ENCODE measurements around the gene KBTBD6. TPM values are rescaled to one million over a fixed set of nuclear protein-coding genes. Genes with fewer than 3 reads are reported as not detected.
"Not testable (repeated sequence)": the region's sequence is repeated elsewhere in the genome, so short reads cannot be mapped to it uniquely, and the experiment has no call there.

KBTBD6 gene
- total and polyA plus RNA-seq, 2 of the 13 experiments (the other 11 are each of a cell fraction or from before 2014, with no cell fraction given): 4.4 to 12.0 TPM

GRCh38 chr13:41099986-41100385 is 32.6 kb downstream of the KBTBD6 start (continued):
- TF ChIP-seq HMGXB4 (CRISPR knock-in tag; IDR thresholded peaks at IDR 0.05; ENCODE audit: borderline replicate concordance in 1 of 2, low read depth in 1 of 2) (no peak), ZKSCAN1 (IDR thresholded peaks at IDR 0.05; ENCODE audit: low read length) (no peak), KAT2B (IDR thresholded peaks at IDR 0.05; ENCODE audit: borderline replicate concordance, low read depth, low read length) (no peak), CSRNP1 (CRISPR knock-in tag; IDR thresholded peaks at IDR 0.05) (no peak), ZNF777 (CRISPR knock-in tag; IDR thresholded peaks at IDR 0.05) (no peak), NFATC3 (CRISPR knock-in tag; IDR thresholded peaks at IDR 0.05) (no peak), SRSF4 (IDR thresholded peaks at IDR 0.05; ENCODE audit: low read depth, low read length, poor library complexity, severe bottlenecking) (no peak), MXD4 (CRISPR knock-in tag; IDR thresholded peaks at IDR 0.05) (no peak)

- no TSS peak for BruUV-seq (replicated peaks)
- Histone ChIP-seq H2AFZ (ENCODE audit: low read length) (no peak overlapping the region), H3K4me2 (ENCODE audit: low read depth, low read length) (no peak overlapping the region), H4K20me1 (ENCODE audit: insufficient read depth, low read length) (no peaks in the 10 kb centered on the region), H3K9ac (ENCODE audit: insufficient read depth, low read depth, low read length) (no peak overlapping the region), H3K79me2 (ENCODE audit: insufficient read depth, low read length) (no peaks in the 10 kb centered on the region), H3K4me3 (replicated peaks in 1 of 3; ENCODE audit: insufficient read depth in 1 of 3, low read depth in 2 of 3, low read length in 3 of 3) (no peak overlapping the region), H3K9me3 (ENCODE audit: low read length) (no peaks in the 10 kb centered on the region), H3K4me1 (ENCODE audit: insufficient read depth, low read length) (no peaks in the 10 kb centered on the region), H3K27me3 (ENCODE audit: control insufficient read depth in 1 of 2, insufficient read depth in 2 of 2, low read length in 2 of 2) (no peaks in the 10 kb centered on the region), H3K27ac (ENCODE audit: extremely low read length, insufficient read depth, low read length) (no peak overlapping the region), H3K36me3 (replicated peaks in 1 of 2; ENCODE audit: control insufficient read depth in 1 of 2, insufficient read depth in 2 of 2, low read length in 2 of 2) (no peaks in the 10 kb centered on the region)
- ATAC-seq (no peak), FAIRE-seq (no peak), DNase-seq (ENCODE audit: low spot score) (no peak)
- CTCF ChIA-PET (ENCODE audit: low intra/inter-chr PET ratio, low total read pairs): interaction anchor here (0.6 kb wide), 1 partner anchor 75 kb away, joined by 3 read pairs; no protein-coding TSS in a partner anchor
- in situ Hi-C loops (cut with HindIII; ENCODE audit: extremely low pct_ligation_motif_present, low pct_unique_long_range_greater_than_20kb): no loop called here
- intact Hi-C loops (cut with micrococcal nuclease; ENCODE audit: unreplicated experiment): no loop called here
- POLR2A ChIA-PET: no interaction called here
- WGBS (ENCODE audit: low lambda C conversion rate): 100% methylated on average over 1 of the region's 1 CpG
- TF ChIP-seq HBP1 (CRISPR knock-in tag; IDR thresholded peaks at IDR 0.05; ENCODE audit: low read depth) (no peak), ZNF850 (CRISPR knock-in tag; conservative IDR thresholded peaks at IDR 0.05) (no peak), PREB (CRISPR knock-in tag; IDR thresholded peaks at IDR 0.05) (no peak), SMYD3 (CRISPR knock-in tag; IDR thresholded peaks at IDR 0.05) (no peak)
These were observed 33.8 kb downstream of the KBTBD6 start for GRCh38 chr13:41098761-41099160.

- H3K9ac ChIP-seq (ENCODE audit: insufficient read depth, low read depth, low read length); H3K27ac ChIP-seq (ENCODE audit: extremely low read length, insufficient read depth, low read length); BruUV-seq (replicated peaks); H2AFZ ChIP-seq (ENCODE audit: low read length); H3K4me1 ChIP-seq (ENCODE audit: insufficient read depth, low read length); H3K4me2 ChIP-seq (ENCODE audit: low read depth, low read length); H3K36me3 ChIP-seq (replicated peaks in 1 of 2; ENCODE audit: control insufficient read depth in 1 of 2, insufficient read depth in 2 of 2, low read length in 2 of 2); intact Hi-C loops (cut with micrococcal nuclease; ENCODE audit: unreplicated experiment); DNase-seq (ENCODE audit: low spot score); H3K4me3 ChIP-seq (replicated peaks in 1 of 3; ENCODE audit: insufficient read depth in 1 of 3, low read depth in 2 of 3, low read length in 3 of 3); H3K79me2 ChIP-seq (ENCODE audit: insufficient read depth, low read length); in situ Hi-C loops (cut with HindIII; ENCODE audit: extremely low pct_ligation_motif_present, low pct_unique_long_range_greater_than_20kb); CTCF ChIA-PET (ENCODE audit: low intra/inter-chr PET ratio, low total read pairs); H3K27me3 ChIP-seq (ENCODE audit: control insufficient read depth in 1 of 2, insufficient read depth in 2 of 2, low read length in 2 of 2); H3K9me3 ChIP-seq (ENCODE audit: low read length); H4K20me1 ChIP-seq (ENCODE audit: insufficient read depth, low read length); ATAC-seq; POLR2A ChIA-PET; FAIRE-seq: not testable (repeated sequence)
- WGBS (ENCODE audit: low lambda C conversion rate): 33% methylated on average over 2 of the region's 2 CpGs
These were observed 36.9 kb downstream of the KBTBD6 start for GRCh38 chr13:41095681-41096080.

All from HepG2 (cell line).